ENCODE measurements around the gene WNT1. TPM values are rescaled to one million over a fixed set of nuclear protein-coding genes. Genes with fewer than 3 reads are reported as not detected.

Gene WNT1
- total and polyA plus RNA-seq, 7 donors: not detected

DNA sequence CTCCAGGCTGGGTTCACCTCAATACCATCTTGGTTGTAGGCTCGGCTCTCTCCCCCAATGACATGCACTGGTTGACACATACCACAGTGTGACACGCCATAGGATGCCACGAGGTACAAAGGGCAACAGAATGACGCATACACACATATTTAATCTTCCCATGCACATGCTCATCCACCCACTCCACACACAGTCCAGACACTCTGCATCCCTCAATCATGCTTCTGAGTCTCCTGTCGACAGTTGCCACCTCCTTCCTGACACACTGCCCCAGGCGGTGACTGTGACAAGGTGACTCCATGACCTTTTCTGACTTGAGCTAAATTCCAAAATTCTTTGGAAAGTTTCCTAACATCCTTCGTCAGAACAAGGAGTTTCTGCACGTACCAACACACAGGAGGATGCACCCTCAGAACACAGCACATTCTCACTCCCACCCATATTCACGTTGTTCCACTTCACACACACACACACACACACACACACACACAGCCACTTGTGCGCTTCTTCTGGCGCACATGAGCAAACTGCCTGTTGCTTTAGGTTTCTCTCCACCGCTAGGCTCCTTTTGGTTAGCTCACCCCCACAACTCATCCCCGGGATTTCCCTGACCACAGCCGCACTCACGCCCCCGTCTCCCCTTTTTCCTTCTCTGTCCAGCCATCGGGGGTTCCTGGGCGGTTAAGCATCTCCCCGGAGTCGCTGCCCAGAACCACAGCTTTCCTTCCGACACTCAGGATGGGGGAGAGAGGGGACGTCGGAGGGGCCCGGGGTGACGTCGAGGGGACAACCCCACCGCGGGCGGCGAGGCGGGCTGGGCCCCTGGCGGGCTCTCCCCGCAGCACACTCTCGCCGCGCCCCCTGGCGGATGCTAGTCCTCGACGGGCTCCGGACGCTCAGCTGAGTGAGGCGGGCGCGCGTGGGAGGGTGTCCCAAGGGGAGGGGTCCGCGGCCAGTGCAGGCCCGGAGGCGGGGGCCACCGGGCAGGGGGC is 536 bp upstream of the WNT1 start:
- intact Hi-C loops (cut with DNase I): no loop called here
- Histone ChIP-seq H3K36me3 (ENCODE audit: insufficient read depth in 1 of 2, low read depth in 1 of 2) (no peaks in the 10 kb centered on the region), H3K4me3 (peak overlapping the region; percentile 54), H3K27me3 (ENCODE audit: insufficient read depth in 3 of 3, low read length in 2 of 3) (peaks cover 0 to 96% (median 55%) of the 10 kb centered on the region in 3 donors), H3K9me3 (no peaks in the 10 kb centered on the region), H3K27ac (no peak overlapping the region), H3K4me1 (peaks cover 34% of the 10 kb centered on the region)
- DNase-seq: peak; percentile 75 to 86
- peak; percentile 35 to 63 (median 54) for ATAC-seq
- 11 to 15% (median 13%) methylated on average over 35 to 50 of the region's 50 CpGs for WGBS, 3 donors
- TF ChIP-seq, protein P1, sequence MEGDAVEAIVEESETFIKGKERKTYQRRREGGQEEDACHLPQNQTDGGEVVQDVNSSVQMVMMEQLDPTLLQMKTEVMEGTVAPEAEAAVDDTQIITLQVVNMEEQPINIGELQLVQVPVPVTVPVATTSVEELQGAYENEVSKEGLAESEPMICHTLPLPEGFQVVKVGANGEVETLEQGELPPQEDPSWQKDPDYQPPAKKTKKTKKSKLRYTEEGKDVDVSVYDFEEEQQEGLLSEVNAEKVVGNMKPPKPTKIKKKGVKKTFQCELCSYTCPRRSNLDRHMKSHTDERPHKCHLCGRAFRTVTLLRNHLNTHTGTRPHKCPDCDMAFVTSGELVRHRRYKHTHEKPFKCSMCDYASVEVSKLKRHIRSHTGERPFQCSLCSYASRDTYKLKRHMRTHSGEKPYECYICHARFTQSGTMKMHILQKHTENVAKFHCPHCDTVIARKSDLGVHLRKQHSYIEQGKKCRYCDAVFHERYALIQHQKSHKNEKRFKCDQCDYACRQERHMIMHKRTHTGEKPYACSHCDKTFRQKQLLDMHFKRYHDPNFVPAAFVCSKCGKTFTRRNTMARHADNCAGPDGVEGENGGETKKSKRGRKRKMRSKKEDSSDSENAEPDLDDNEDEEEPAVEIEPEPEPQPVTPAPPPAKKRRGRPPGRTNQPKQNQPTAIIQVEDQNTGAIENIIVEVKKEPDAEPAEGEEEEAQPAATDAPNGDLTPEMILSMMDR (IDR thresholded peaks at IDR 0.05): peak; percentile 60

DNA sequence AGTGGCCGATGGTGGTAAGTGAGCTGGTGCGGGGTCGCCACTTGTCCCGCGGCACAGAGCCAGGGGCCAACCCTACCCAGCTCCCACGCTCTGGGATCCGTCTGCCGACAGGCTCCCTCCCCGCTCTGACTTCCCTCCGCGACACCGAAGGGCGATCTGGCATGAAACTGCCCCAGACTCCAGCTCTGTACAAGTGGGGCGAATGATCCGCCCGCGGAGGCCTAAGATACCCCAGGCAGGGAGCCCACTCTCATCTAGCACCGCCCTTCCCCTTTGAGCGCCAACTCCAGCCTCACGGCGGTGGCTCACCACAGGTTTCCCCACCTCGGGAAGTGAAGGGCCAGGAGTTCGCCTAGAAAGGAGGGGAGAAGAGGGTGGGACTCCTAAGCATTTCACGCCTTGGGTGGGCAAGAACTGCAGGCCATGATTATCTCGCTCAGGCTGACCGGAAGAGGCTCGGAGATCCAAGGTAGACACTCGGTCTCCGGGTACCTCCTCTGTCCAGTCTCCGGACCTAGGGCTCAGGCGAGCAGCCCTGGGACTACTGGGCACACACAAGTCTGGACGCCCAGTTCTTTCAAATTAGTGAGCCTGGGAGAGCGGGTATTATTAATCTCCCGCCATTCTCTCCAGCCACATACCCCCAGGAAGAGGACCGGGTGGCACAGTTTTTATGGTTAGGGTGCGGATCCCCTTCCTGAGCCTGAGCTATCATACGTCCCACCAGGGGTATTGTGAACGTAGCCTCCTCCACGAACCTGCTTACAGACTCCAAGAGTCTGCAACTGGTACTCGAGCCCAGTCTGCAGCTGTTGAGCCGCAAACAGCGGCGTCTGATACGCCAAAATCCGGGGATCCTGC is 849 bp downstream of the WNT1 start:
- 2 to 5% (median 3%) methylated on average over 42 to 45 of the region's 45 CpGs for WGBS, 3 donors
- no peaks in the 10 kb centered on the region for H3K36me3 ChIP-seq (ENCODE audit: insufficient read depth in 1 of 2, low read depth in 1 of 2)
- ATAC-seq (peak; percentile 3 to 30 (median 22)), DNase-seq (no peak)
- intact Hi-C loops (cut with DNase I): no loop called here
- H3K27me3 ChIP-seq (ENCODE audit: insufficient read depth in 3 of 3, low read length in 2 of 3): peaks cover 0 to 91% (median 46%) of the 10 kb centered on the region in 3 donors
- TF ChIP-seq, protein P1 (IDR thresholded peaks at IDR 0.05): no peak
- no peaks in the 10 kb centered on the region for H3K9me3 ChIP-seq
- no peak overlapping the region for H3K27ac ChIP-seq
- H3K4me3 ChIP-seq: peak overlapping the region; percentile 54
- H3K4me1 ChIP-seq: peaks cover 34% of the 10 kb centered on the region

DNA sequence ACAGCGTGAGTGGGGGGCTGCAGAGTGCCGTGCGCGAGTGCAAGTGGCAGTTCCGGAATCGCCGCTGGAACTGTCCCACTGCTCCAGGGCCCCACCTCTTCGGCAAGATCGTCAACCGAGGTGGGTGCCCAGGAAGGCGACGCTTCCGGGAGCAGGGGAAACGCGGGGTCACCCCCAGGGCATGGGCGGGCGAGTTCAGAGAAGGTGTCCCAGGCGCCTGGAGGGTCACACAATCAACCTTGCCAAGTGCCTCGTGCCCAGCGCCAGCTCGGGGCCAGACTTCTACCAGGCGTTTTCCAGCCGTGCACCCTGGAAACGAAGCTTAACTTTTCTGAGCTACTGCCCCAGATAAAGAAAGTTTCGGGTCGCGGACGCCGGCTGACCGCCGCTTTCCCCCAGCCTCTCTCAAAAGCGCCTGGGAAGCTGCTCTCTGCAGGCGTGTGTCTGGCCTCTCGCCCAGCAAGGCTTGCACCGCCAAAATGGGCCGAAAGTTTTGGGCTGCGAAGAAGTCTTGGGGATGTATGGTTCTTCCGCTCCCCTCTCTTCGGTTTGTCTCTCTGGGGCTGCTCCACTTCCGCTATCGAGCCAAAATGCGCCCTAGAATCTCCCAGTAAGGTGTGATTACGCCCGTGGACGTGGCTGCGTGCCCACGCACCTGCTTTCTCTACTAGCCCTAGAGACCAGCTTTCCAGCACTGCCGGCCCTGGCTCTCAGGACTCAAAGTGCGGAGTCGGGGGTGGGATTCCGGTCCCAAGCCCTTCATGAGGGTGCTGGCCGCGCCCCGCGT is 1.7 kb downstream of the WNT1 start:
- DNase-seq (peak; percentile 50 to 68), ATAC-seq (peak; percentile 6 to 44 (median 32))
- H3K4me3 ChIP-seq: peak overlapping the region; percentile 54
- H3K9me3 ChIP-seq: no peaks in the 10 kb centered on the region
- peaks cover 0 to 83% (median 43%) of the 10 kb centered on the region in 3 donors for H3K27me3 ChIP-seq (ENCODE audit: insufficient read depth in 3 of 3, low read length in 2 of 3)
- no peaks in the 10 kb centered on the region for H3K36me3 ChIP-seq (ENCODE audit: insufficient read depth in 1 of 2, low read depth in 1 of 2)
- WGBS, 3 donors: 1% methylated on average over 53 to 55 of the region's 55 CpGs
- H3K4me1 ChIP-seq: peaks cover 34% of the 10 kb centered on the region
- H3K27ac ChIP-seq: no peak overlapping the region
- intact Hi-C loops (cut with DNase I): no loop called here
- TF ChIP-seq, protein P1 (IDR thresholded peaks at IDR 0.05): no peak

DNA sequence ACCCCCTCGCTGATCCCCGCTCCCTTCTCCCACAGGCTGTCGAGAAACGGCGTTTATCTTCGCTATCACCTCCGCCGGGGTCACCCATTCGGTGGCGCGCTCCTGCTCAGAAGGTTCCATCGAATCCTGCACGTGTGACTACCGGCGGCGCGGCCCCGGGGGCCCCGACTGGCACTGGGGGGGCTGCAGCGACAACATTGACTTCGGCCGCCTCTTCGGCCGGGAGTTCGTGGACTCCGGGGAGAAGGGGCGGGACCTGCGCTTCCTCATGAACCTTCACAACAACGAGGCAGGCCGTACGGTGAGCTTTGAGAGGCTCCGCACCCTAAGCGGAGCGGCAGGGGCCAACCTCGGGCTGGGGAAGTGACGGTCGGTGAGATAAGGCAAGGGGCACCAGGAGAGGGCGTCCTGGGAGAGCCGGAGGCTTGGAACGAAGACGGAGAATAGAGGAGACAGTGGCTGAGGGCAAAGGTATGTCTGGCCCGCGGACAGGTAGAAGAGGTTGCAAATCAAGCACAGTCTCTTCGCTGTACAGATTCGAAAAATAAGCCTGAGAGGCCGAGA is 2.3 kb downstream of the WNT1 start:
- Histone ChIP-seq H3K27ac (no peak overlapping the region), H3K4me1 (peaks cover 36% of the 10 kb centered on the region), H3K4me3 (peak overlapping the region; percentile 54)

More for the DNA sequence above, 2.3 kb downstream of the WNT1 start:
- DNase-seq (peak in 1 of 2 donors; percentile 64), ATAC-seq (peak; percentile 23 to 53 (median 36))
- intact Hi-C loops (cut with DNase I): no loop called here
- H3K9me3 ChIP-seq: no peaks in the 10 kb centered on the region
- H3K36me3 ChIP-seq (ENCODE audit: insufficient read depth in 1 of 2, low read depth in 1 of 2): no peaks in the 10 kb centered on the region
- TF ChIP-seq, protein P1 (IDR thresholded peaks at IDR 0.05): no peak
- WGBS, 3 donors: 1 to 4% (median 3%) methylated on average over 45 to 46 of the region's 46 CpGs
- peaks cover 0 to 76% (median 43%) of the 10 kb centered on the region in 3 donors for H3K27me3 ChIP-seq (ENCODE audit: insufficient read depth in 3 of 3, low read length in 2 of 3)
